Parathyroid adenoma (tissue), 2 donors: ENCODE data around the gene BTRC.
A peak's percentile ranks its signal among the peaks of the same experiment; 100 is the strongest.

ENCODE experiments used
- H2AFZ ChIP-seq: fragments of 300-600 bp; sonication (generic); one replicate; pipeline ENCODE4 v1.7.0; 2017; ENCODE audit warnings: antibody characterized with exemption, mild to moderate bottlenecking
- H3K27ac ChIP-seq: fragments of 300-600 bp; sonication (generic); one replicate; pipeline ENCODE4 v1.7.0; 2017
- H3K27me3 ChIP-seq: fragments of 300-600 bp; sonication (generic); one replicate; pipeline ENCODE4 v1.7.0; 2017; ENCODE audit warnings: low read length; ENCODE audit not compliant: control insufficient read depth, insufficient read depth
- H3K36me3 ChIP-seq: fragments of 300-600 bp; sonication (generic); one replicate; pipeline ENCODE4 v1.7.0; 2017; ENCODE audit warnings: low read length; ENCODE audit not compliant: control insufficient read depth, insufficient read depth
- H3K4me1 ChIP-seq: fragments of 300-600 bp; sonication (generic); one replicate; pipeline ENCODE4 v1.7.0; 2017; ENCODE audit warnings: control low read depth
- H3K4me2 ChIP-seq: fragments of 300-600 bp; sonication (generic); one replicate; pipeline ENCODE4 v1.7.0; 2017; ENCODE audit warnings: low read length
- H3K4me3 ChIP-seq: fragments of 300-600 bp; sonication (generic); one replicate; pipeline ENCODE4 v1.7.0; 2017; ENCODE audit warnings: low read depth, low read length
- H3K79me2 ChIP-seq: fragments of 300-600 bp; sonication (generic); one replicate; pipeline ENCODE4 v1.7.0; 2017; ENCODE audit warnings: control low read depth
- H3K9ac ChIP-seq: fragments of 300-600 bp; sonication (generic); one replicate; pipeline ENCODE4 v1.7.0; 2017; ENCODE audit warnings: mild to moderate bottlenecking
- H3K9me3 ChIP-seq: fragments of 300-600 bp; sonication (generic); one replicate; pipeline ENCODE4 v1.7.0; 2017; ENCODE audit warnings: low read length; ENCODE audit not compliant: control insufficient read depth
- TF ChIP-seq, protein P1 (sequence below): fragments of 300-600 bp; sonication (generic); IDR thresholded peaks from one replicate; pipeline ENCODE4 v1.7.0; 2017; ENCODE audit warnings: antibody characterized with exemption, mild to moderate bottlenecking
- donor health status: primary hyperparathyroidism.

The BTRC gene

DNA sequence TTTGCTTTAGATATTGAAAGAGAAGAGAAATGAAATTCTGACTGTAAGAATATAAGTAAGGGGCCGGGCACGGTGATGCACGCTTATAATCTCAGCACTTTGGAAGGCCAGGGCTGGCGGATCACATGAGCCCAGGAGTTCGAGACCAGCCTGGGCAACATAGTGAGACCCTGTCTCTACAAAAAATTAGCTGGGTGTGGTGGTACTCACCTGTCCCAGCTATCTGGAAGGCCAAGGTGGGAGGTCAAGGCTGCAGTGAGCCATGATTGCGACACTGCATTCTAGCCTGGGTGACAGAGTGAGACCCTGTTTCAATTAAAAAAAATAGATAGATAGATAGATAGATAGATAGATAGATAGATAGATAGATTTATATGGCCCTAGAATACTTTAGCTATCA lies 82.3 kb downstream of the BTRC start:
- Histone ChIP-seq H3K4me1 (no peaks in the 10 kb centered on the region), H3K4me2 (no peak overlapping the region), H3K4me3 (no peak overlapping the region), H2AFZ (no peak overlapping the region), H3K79me2 (peaks cover 2% of the 10 kb centered on the region), H3K27ac (no peak overlapping the region), H3K27me3 (no peaks in the 10 kb centered on the region), H3K9me3 (no peaks in the 10 kb centered on the region), H3K36me3 (no peaks in the 10 kb centered on the region), H3K9ac (no peak overlapping the region)
- TF ChIP-seq, protein P1, sequence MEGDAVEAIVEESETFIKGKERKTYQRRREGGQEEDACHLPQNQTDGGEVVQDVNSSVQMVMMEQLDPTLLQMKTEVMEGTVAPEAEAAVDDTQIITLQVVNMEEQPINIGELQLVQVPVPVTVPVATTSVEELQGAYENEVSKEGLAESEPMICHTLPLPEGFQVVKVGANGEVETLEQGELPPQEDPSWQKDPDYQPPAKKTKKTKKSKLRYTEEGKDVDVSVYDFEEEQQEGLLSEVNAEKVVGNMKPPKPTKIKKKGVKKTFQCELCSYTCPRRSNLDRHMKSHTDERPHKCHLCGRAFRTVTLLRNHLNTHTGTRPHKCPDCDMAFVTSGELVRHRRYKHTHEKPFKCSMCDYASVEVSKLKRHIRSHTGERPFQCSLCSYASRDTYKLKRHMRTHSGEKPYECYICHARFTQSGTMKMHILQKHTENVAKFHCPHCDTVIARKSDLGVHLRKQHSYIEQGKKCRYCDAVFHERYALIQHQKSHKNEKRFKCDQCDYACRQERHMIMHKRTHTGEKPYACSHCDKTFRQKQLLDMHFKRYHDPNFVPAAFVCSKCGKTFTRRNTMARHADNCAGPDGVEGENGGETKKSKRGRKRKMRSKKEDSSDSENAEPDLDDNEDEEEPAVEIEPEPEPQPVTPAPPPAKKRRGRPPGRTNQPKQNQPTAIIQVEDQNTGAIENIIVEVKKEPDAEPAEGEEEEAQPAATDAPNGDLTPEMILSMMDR = no peak

DNA sequence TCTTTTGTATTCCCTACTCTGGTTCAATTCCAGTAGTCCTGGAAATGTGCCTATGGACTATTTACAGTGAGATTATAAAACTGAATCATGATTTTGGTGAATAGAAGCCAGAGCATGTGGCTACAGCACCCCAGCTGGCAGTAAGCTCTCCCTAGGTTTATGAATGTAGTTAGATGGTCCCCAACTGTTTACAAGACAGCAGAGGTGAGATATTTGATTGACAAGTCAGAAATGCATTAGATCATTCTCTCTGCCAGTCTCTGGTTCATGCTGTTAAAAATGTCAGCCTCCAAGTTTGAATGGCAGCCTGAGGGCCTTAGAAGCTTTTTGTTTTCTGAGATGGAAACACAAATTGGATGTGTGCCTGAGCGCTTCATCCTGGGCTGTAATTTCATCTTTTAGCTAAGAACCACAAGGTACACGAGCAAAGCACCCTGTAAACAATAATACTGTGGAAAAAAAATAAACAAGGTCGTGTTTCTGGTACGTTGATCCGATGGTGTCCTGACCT lies 85.0 kb downstream of the BTRC start:
- H3K4me1 ChIP-seq = no peaks in the 10 kb centered on the region
- H3K9me3 ChIP-seq = no peaks in the 10 kb centered on the region
- H3K36me3 ChIP-seq = no peaks in the 10 kb centered on the region
- no peaks in the 10 kb centered on the region for H3K27me3 ChIP-seq
- no peak overlapping the region for H3K4me3 ChIP-seq
- H3K4me2 ChIP-seq = no peak overlapping the region
- H3K9ac ChIP-seq = no peak overlapping the region
- no peak overlapping the region for H3K27ac ChIP-seq
- TF ChIP-seq, protein P1 = no peak
- H3K79me2 ChIP-seq = peaks cover 2% of the 10 kb centered on the region
- H2AFZ ChIP-seq = no peak overlapping the region

DNA sequence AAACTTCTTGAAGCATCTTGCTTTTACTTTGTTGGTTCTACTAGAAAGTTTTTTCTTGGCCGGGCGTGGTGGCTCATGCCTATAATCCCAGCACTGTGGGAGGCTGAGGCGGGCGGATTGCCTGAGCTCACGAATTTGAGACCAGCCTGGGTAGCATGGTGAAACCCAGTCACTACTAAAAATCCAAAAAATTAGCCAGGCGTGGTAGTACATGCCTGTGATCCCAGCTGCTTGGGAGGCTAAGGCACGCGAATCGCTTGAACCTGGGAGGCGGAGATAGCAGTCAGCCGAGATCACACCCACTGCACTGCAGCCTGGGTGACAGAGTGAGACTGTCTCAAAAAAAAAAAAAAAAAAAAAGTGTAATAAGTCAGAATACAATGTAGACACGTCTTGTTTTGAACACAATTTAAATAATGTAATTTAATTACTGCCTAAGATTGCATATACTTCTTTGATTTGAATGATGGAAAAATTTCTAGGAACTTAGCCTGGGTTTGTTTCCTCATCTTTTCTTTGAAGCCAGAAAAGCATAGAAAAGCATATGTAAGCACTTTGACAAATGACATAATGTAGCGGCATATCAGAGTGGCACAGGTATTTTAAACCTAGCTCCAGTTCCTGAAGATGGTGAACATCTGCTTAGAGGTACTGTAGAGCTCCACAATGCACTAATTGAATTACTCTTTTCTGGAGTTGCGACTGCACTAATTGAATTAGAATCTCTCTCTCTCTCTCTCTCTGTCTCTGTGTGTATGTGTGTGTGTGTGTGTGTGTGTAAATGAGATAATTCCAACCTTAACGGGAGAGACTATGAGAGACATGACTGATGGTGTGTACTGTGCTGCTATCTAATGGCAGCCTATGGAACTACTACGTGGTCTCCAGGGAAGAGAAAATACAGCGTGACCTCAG lies 87.8 kb downstream of the BTRC start:
- Histone ChIP-seq H3K4me3 (no peak overlapping the region), H3K27me3 (no peaks in the 10 kb centered on the region), H3K36me3 (no peaks in the 10 kb centered on the region), H2AFZ (no peak overlapping the region), H3K9me3 (no peaks in the 10 kb centered on the region), H3K4me2 (no peak overlapping the region), H3K4me1 (no peaks in the 10 kb centered on the region), H3K79me2 (peaks cover 5% of the 10 kb centered on the region), H3K9ac (no peak overlapping the region), H3K27ac (no peak overlapping the region)
- TF ChIP-seq, protein P1 = peak; percentile 41

DNA sequence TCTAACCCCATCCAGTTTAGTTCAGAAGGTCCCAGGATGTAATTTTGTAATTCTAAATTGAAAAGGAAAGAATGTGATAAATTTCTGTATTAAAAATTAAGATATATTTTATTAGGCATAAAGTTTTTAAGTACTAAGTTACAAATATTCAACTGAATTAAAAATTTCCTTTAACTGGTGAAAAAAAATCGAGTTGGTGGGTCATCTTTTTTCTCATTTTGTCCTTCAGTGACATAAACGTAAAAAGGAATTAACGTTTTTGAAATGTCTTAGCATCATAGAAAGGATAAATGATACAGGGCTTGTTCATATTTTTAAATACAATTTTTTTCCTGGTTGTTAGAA lies 88.5 kb downstream of the BTRC start:
- Histone ChIP-seq H3K9ac (no peak overlapping the region), H3K36me3 (no peaks in the 10 kb centered on the region), H3K9me3 (no peaks in the 10 kb centered on the region)

More for the DNA sequence above, 88.5 kb downstream of the BTRC start:
- Histone ChIP-seq H2AFZ (no peak overlapping the region), H3K27ac (no peak overlapping the region), H3K4me3 (no peak overlapping the region), H3K4me1 (no peaks in the 10 kb centered on the region), H3K27me3 (no peaks in the 10 kb centered on the region), H3K79me2 (peaks cover 5% of the 10 kb centered on the region), H3K4me2 (no peak overlapping the region)
- TF ChIP-seq, protein P1 = no peak
